SU-DHL-6 (cell line): ENCODE data around the gene FOXN3.

Source experiments
- CTCF ChIP-seq: fragments of 200-600 bp; sonication (generic); IDR thresholded peaks from one replicate; pipeline ENCODE4 v1.5.1; 2017; ENCODE audit warnings: antibody characterized with exemption, mild to moderate bottlenecking, low read length, moderate library complexity; ENCODE audit not compliant: insufficient read depth, poor library complexity, severe bottlenecking
- EZH2phosphoT487 ChIP-seq: fragments of 200-600 bp; sonication (generic), shearing (Covaris generic); conservative IDR thresholded peaks from 2 replicates; pipeline ENCODE4 v1.6.1; 2018; ENCODE audit warnings: mild to moderate bottlenecking, antibody characterized with exemption, low read length, moderate library complexity, mixed read lengths

GRCh38 chr14:89110110-89110509, 306.9 kb downstream of the FOXN3 start:
- TF ChIP-seq CTCF (no peak), EZH2phosphoT487 (no peak)
